GM10847 (cell line): ENCODE results near the gene CAMTA1.

ENCODE experiments used
- POLR2A ChIP-seq: IDR thresholded peaks from 2 replicates; pipeline ENCODE4 v1.6.1; 2011; ENCODE audit not compliant: insufficient read length; ENCODE audit errors: extremely low read depth

Gene CAMTA1

DNA sequence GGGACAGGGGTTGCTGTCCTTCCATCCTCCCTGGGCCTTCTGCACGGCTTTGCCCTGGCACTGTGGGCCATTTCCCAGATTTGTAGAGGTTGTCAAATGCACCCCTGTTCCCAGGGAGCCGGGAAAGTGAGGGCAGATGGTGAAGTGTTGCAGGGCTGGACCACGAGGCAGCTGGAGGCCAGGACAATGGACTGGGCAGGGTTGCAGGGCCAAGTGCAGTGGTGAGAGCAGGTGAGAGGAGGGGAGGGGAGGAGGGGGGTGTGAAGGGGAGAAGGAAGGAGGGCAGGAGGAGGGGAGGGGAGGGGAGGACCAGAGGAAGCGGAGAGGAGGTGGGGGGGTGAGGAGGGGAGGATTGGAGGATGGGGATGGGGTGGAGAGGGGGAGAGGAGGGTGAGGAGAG, 443.9 kb downstream of the CAMTA1 start:
- TF ChIP-seq POLR2A, result no peak

DNA sequence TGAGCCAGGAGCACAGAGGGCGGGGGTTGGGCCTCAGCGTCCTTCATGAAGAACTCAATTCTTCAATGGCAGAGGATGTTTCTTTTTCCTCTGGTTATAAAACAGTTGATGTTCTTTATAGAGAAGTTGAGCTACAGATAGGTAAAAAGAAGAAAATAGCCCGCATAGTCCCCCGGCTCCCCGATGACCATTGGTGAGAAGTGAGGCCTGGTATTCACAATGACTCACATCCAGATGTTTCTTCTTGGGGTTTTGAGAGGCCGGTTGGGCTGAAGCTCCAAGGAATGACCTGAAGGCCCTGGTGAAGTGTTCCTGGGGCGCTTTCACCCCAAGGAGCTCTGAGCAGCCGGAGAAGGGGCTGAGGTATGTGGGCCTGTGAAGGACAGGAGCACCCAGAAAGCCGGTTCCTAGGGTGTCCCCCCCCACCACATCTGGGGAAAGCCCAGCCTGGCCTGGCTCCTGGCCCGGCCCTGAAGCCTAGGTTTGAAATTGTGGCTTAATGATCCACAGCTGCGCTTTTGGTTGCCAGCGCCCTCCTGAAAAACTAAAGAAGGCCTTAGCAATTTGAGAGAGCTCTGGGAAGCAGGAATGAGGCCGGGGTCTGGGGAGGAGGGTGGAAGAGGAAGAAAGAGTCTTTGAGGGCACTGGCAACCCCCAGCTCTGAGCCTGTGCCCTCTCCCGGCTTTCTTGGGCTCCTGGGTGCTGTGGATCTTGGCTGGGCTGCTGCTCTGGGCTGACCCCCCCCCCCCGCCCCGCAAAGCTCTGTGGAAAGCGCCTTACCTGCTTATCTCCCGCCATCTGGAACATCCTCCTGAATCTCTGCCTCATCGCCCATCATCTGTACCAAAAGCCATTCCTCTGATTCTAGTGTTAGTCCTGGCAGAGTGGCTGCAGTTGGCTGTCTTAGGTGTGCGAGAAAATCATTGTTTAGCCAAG, 444.7 kb downstream of the CAMTA1 start:
- no peak for TF ChIP-seq POLR2A

DNA sequence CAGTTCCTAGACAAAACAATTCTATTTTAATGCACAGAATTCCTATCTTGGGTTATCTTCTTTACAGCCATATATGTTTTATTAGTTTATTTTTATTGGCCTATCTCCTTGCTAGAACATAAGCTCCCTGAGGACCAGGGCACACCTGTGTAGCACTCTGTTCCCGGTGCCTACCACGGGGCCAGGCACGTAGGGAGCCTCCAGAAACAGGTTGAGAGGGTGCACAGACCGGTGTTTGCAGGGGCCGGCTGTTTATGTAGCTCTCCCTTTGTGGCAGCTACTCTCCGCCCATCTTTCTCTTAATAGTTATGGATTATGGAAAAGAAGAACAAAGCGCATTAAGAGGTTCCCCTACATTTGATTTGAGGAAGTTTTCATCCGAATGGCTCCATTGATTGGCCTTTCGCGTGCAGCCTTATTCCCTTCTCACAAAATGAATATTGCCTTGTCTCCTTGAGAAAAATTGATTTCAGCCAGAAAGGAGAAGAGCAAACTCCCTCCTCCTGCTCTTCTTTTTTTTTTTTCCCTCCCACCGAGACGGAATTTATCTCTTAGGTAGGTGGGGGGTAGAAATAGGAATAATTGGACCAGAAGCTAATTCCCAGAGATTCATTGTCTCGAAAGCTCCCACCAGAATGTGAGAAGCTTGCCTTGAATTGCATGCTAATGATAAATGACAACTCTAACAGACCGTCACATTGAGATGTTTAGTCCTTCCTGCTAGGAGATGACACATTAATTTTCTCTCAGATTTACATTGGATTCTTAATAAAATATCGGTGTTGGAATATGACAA, 447.4 kb downstream of the CAMTA1 start:
- TF ChIP-seq POLR2A, result no peak

DNA sequence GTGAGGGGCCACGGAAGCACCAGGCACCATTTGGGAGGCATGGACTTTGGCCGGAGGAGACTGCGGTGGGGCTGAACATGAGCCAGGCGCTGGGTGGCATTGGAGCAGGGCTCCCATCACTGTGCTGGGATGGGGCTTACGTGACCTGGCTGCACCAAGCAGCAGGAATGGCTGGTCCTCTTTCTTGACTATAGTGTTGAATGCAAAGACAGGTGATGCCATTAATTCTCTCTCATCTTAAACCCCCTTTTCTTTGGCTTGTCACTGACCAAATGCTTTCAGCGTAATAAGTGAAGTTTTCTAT, 447.9 kb downstream of the CAMTA1 start:
- no peak for TF ChIP-seq POLR2A

DNA sequence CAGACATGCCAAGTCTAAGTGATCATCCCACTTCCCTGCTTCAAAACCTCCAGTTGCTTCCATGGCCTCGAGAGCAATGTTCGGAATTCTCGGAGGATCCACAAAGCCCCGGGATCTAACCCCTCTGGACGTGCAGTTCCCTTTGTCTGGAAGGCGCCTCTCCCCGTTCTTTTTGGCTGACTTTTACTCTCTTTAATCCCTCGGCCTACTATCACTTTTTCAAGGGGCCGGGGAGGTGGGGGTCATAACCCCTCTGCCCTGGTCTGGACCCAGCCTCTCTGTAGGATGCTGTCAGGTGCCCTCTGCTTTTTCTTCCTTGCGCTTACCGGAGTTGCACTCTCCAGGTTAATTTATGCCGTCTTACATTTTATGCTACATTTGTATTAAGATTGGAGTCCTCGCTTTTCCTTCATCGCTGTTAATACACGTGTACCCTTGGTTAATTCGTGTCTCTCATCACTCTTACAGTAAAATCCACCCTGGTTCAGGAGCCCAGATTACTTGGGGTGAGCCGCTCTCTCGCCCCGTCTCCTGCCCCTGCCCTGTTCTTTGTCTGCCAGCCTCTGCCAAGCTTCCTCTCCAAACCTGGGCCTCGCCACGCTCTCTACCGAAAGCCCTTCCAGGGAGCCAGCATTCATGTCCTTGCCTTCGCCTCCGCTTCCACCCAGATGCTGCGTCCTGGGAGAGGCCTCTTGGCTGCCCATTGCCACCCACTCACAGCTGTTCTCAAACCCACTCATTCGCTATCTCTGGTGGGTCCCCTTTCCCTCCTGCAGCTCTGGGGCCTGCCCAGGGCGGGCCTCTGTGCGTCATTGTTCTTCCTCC, 448.6 kb downstream of the CAMTA1 start:
- no peak for TF ChIP-seq POLR2A

DNA sequence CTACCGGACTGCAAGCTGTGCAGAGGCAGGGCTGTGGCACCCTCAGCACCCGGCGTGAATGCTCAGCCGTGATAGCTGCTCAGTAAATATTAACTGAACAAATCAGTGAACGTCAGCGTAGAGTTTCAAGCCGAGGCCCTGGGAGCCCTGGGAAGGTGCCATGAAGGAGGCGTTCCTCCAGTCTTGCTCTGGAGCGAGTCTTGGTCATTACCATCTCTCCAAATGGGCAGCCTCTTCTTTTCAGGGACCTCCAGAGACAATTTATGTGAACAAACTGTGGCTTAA, 449.2 kb downstream of the CAMTA1 start:
- TF ChIP-seq POLR2A, result no peak

DNA sequence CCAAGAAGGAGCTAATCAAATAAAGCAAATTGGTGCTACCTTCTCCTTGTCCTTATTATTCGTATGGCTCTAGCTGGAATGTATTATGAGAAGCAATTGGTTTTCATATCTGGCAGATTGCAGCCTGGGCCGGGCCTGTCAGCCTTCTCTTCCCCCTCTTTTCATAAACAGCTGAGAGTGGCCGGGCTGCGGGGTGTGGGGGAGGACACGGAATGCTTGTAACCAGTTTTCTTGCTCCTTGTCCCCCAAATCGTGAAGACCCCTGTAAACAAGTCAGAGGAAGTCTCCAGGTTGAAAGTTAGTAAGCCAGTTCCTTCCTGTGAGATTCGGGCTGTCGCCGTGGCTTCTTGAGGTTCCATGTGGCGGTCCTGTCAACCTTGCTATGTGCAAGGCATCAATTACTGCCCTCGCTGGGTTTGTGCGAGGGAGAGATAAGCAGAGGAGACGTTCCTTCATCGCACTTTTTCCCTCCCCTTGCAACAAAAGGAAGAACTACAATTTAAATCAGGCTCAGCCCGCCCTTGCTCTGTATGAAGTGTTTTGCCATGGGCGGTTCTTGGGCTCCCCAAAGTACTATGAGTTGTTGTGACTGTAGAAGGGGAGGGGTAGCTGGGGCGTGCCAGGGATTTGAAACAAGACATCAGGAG, 450.7 kb downstream of the CAMTA1 start:
- no peak for TF ChIP-seq POLR2A

DNA sequence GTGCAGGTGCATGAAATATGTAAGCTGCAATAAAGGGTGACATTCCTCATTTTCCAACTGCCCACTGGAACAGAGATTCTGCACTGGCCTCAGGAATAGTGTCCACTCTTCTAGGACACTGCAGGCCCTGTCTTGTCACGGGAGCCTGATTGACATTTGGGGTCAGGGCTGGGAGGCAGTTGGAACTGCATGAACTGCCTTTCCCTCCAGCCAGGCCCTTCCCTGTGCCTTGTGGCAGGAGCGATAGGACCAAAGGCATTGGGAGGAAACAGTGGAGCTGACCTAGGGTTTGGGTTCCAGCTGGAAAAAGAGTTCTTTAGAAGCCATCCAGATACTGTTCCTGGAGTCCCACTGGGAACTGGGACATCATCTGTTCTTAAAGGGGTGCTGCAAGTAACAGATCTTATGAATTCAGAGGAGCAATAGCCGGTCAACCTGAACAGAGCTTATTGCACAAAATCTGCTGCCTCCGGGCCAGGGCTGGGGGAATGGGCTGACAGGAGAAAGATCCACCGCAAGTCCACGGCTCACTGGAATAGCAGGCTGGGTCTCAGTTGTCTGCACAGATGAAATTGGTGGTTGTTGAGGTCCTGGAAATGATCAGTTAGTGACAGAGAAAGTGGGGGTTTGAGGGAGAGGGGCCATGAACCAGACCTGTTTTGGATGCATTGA, 451.7 kb downstream of the CAMTA1 start:
- TF ChIP-seq POLR2A, result no peak

DNA sequence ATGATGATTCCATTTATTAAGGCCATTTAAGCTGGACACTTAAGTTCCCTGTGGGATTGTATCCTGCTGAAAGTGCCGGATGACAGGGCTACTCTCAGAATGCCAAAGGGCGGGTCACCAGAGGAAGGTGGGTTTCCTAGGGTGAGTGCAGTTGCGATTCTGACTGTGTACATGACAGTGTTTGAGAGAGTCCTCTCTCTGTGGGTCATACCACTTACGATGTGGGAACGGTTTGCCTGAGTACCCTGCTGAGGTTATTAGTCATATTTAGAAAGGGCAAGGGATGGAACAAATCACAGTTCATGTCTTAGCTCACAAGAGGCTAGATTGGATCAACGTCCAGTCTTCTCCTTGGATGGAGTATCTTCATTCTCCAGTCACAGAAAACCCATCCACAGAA, 461.9 kb downstream of the CAMTA1 start:
- TF ChIP-seq POLR2A, result no peak

DNA sequence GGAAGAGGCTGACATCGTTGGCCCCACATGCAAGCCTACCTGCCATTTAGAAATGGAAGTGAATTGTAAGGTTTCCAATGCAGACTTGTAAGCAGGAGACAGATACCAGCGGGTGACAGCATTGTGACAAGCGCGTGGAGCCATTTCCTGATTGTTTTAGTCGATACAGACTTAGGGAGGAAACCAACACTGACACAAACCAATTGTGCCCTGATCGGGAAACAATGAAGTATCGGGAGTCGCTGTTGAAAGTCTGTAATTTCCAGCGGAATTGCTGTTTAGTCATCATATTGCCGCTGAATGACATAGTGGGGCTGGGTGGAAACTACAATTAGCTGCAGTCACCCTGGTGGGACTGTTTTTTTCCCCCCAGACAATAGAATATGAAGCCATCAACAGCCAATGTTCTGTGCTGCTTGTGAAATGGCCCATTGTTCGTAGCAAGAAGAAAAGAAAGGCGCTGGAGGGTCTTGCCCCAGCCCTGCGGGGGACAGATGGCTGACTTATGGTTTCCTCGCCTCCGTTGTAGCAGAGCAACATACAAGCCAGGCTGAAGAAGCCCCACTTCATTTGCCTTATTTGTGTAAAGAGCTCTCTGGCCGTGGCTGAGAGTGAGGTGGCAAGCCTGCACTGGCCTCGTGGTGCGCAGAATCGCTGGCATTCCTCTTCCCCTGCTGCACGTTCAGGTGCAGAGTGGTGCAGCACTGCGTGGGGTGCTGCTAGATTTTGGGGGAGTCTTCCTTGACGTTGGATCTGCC, 462.7 kb downstream of the CAMTA1 start:
- no peak for TF ChIP-seq POLR2A

DNA sequence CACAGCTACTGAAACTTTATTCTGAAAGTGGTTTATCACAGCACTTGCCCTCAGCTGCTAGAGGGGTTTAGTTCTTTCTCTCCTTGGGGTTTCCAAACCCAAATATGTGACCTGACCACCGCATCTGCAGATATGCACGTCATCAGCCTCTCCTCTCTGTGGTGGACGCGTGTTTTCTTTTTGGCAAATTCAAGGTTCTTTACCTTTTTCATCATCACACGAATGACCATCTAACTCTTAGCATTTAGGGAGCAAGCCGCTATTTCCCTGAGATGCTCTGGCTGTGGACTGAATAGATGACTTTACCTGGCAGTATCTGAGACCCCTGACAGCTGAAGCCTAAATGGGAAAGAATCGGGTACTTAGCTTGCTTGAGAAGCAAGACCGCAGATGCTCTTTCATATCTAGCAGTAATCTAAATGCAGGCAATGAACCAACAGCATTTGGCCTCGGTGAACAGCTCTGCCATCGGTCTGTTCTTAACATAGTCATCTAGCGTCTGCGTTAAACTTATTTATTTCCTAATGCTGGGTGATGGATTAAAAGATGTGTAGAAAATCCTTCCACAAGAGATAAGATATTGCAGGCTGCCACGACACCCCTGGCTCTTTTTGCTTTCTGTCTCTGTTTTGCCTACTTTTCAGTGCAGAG, 463.4 kb downstream of the CAMTA1 start:
- no peak for TF ChIP-seq POLR2A

DNA sequence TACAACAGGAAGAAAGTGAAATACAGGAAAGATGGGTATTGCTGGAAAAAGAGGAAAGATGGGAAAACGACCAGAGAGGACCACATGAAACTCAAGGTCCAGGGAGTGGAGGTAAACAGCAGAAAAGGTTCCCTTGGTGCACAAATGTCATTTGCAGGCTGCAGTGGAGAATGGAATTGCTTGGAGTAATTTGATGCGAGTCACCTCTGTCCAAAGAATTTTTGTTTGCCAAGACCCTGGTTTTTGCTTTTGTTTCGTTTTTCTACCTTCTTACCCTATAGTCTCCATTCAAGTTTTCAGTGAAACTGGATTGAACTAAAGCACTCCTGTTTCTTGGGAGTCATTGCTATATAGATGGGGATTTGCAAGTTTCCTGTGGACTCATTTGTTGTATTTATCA, 464.3 kb downstream of the CAMTA1 start:
- no peak for TF ChIP-seq POLR2A

DNA sequence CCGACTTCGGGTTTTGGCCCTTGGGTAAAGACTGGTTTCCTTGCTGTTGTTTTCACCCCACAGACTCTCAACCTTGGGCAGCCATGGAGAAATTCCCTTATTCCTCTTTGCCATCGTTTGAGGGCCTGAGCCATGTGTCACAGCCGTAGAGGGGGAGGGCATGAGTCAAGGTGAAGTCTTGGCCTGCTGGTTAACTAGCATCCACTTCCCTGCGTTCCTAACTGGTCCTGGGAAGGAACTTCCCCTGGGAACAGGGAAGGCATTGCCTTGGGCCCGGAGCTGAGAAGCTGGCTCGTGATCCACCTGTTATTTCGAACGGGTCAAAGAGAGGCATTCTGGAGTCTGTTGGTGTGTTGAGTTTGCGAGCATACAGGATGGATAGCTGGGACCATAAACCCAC, 464.9 kb downstream of the CAMTA1 start:
- TF ChIP-seq POLR2A, result no peak

DNA sequence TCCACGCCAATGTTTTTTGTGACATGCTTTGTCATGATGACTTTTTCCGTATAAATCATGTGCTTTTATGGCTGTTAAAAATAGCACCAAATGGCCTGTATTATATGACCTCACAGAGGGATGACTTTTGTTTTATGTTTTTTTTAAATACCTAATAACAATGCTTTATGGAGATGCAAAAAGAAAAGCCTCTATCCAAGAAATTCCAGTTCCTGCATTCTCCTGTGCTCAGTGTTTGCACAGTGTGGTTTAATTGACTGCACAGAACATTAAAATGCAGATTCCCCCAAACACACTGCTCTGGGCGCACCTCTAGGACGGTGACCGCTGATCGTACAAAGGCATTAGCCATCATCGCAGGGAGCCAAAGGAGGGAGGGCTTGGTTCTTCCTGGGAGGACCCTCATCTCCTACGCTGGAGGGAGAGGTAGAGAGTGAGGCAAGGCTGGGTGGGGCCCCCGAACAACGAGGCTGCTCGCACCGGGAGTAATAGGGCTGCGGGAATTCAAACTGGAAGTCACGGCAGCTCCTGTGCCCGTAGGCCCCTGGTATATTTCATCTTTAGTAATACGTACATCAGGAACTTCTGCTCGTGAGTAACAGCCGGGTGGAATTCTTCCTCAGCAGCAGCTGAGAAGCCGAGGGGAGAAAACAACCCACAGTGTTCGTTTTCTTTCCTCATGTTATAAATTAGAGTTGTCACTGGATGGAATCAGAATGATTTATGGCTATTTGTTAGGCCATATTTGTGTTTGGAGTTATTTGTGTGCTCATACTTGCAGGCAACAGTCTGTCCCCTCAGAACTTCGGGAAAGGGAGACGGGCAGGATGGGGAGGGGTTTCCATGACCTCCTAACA, 465.6 kb downstream of the CAMTA1 start:
- no peak for TF ChIP-seq POLR2A
